ENCODE results near the gene ABR. TPM values are rescaled to one million over a fixed set of nuclear protein-coding genes. Genes with fewer than 3 reads are reported as not detected.

ABR gene
- total and polyA plus RNA-seq, 2 of the 8 experiments (the other 6 are each of a cell fraction or from before 2014, with no cell fraction given): 44.8 to 47.2 TPM

GRCh38 chr17:1069847-1070246, 109.9 kb downstream of the ABR start (continued):
- TF ChIP-seq CHD7 (IDR thresholded peaks at IDR 0.05; ENCODE audit: insufficient replicate concordance, low read length) (no peak), POLR2A (IDR thresholded peaks at IDR 0.05; ENCODE audit: control extremely low read depth in 1 of 2, low read depth in 2 of 2, low read length in 2 of 2) (no peak), SIRT6 (IDR thresholded peaks at IDR 0.05; ENCODE audit: low read length) (no peak), YY1 (IDR thresholded peaks at IDR 0.05; ENCODE audit: low read depth, low read length) (no peak), POU5F1 (IDR thresholded peaks at IDR 0.05; ENCODE audit: low read depth, low read length) (no peak)
